GM18951 (cell line): ENCODE measurements around the gene ATG10.
"Not testable (repeated sequence)": the region's sequence is repeated elsewhere in the genome, so short reads cannot be mapped to it uniquely, and the experiment has no call there.

Experiments
- POLR2A ChIP-seq: IDR thresholded peaks from 4 replicates; pipeline ENCODE4 v1.6.1; 2011; ENCODE audit warnings: mild to moderate bottlenecking; ENCODE audit not compliant: insufficient read length, insufficient read depth; ENCODE audit errors: extremely low read depth
- in situ Hi-C: fragments of 300-500 bp; cut with MboI; formaldehyde crosslinking; loops from one replicate; pipeline ENCODE4 v1.12.0; 2022; ENCODE audit warnings: low sequenced_read_pairs, mixed read lengths, inconsistent platforms; ENCODE audit not compliant: unreplicated experiment

ATG10 gene

GRCh38 chr5:82130602-82131001 is 158.8 kb downstream of the ATG10 start:
- in situ Hi-C loops, result no loop called here
- TF ChIP-seq POLR2A, result no peak

GRCh38 chr5:82137205-82137604 is 165.4 kb downstream of the ATG10 start:
- in situ Hi-C loops, result no loop called here
- TF ChIP-seq POLR2A, result no peak

- in situ Hi-C loops, result not testable (repeated sequence)
Measured at GRCh38 chr5:82139837-82140236, 168.0 kb downstream of the ATG10 start.

- in situ Hi-C loops, result no loop called here
- no peak for TF ChIP-seq POLR2A
Measured at GRCh38 chr5:82142217-82142841, 170.5 kb downstream of the ATG10 start.

GRCh38 chr5:82142928-82143577 is 171.2 kb downstream of the ATG10 start:
- in situ Hi-C loops, result no loop called here
- TF ChIP-seq POLR2A, result no peak

- in situ Hi-C loops, result no loop called here
- TF ChIP-seq POLR2A, result no peak
Measured at GRCh38 chr5:82147860-82148573, 176.2 kb downstream of the ATG10 start.

- TF ChIP-seq POLR2A, result no peak
- in situ Hi-C loops, result no loop called here
Measured at GRCh38 chr5:82149434-82149833, 177.6 kb downstream of the ATG10 start.

- in situ Hi-C loops, result no loop called here
- TF ChIP-seq POLR2A, result no peak
Measured at GRCh38 chr5:82150559-82150958, 178.7 kb downstream of the ATG10 start.

- no peak for TF ChIP-seq POLR2A
- in situ Hi-C loops, result no loop called here
Measured at GRCh38 chr5:82151204-82151603, 179.4 kb downstream of the ATG10 start.

GRCh38 chr5:82151662-82152061 is 179.8 kb downstream of the ATG10 start:
- TF ChIP-seq POLR2A, result no peak
- in situ Hi-C loops, result no loop called here

GRCh38 chr5:82152978-82153481 is 181.2 kb downstream of the ATG10 start:
- TF ChIP-seq POLR2A, result no peak
- in situ Hi-C loops, result no loop called here

- in situ Hi-C loops, result no loop called here
- no peak for TF ChIP-seq POLR2A
Measured at GRCh38 chr5:82154776-82155175, 183.0 kb downstream of the ATG10 start.

GRCh38 chr5:82155305-82155704 is 183.5 kb downstream of the ATG10 start:
- TF ChIP-seq POLR2A, result no peak
- in situ Hi-C loops, result no loop called here

- in situ Hi-C loops, result no loop called here
Measured at GRCh38 chr5:82156874-82157273, 185.1 kb downstream of the ATG10 start.

GRCh38 chr5:82158755-82159413 is 187.1 kb downstream of the ATG10 start:
- TF ChIP-seq POLR2A, result no peak
- in situ Hi-C loops, result no loop called here

More at GRCh38 chr5:82156874-82157273, 185.1 kb downstream of the ATG10 start:
- TF ChIP-seq POLR2A, result no peak
